Glutamatergic neuron (in vitro differentiated cells): ENCODE measurements around the gene BCO2. TPM values are rescaled to one million over a fixed set of nuclear protein-coding genes. Genes with fewer than 3 reads are reported as not detected.

Experiments used
- DNase-seq: peaks from one replicate; pipeline ENCODE4 v3.0.0; 2022
- H3K27ac Mint-ChIP-seq: one replicate; pipeline ENCODE4 v1.8.0; 2020; ENCODE audit warnings: mild to moderate bottlenecking, mixed read lengths, inconsistent platforms; ENCODE audit not compliant: unreplicated experiment
- H3K27me3 Mint-ChIP-seq: one replicate; pipeline ENCODE4 v1.8.0; 2020; ENCODE audit warnings: mild to moderate bottlenecking, moderate library complexity, mixed read lengths, inconsistent platforms; ENCODE audit not compliant: unreplicated experiment
- H3K36me3 Mint-ChIP-seq: one replicate; pipeline ENCODE4 v1.8.0; 2020; ENCODE audit warnings: mild to moderate bottlenecking, mixed read lengths, inconsistent platforms; ENCODE audit not compliant: unreplicated experiment
- H3K4me1 Mint-ChIP-seq: one replicate; pipeline ENCODE4 v1.8.0; 2020; ENCODE audit warnings: mild to moderate bottlenecking, low read depth, mixed read lengths, inconsistent platforms; ENCODE audit not compliant: unreplicated experiment
- H3K4me3 Mint-ChIP-seq: one replicate; pipeline ENCODE4 v1.8.0; 2020; ENCODE audit warnings: mild to moderate bottlenecking, mixed read lengths, inconsistent platforms; ENCODE audit not compliant: unreplicated experiment
- H3K9me3 Mint-ChIP-seq: one replicate; pipeline ENCODE4 v1.8.0; 2020; ENCODE audit warnings: mild to moderate bottlenecking, moderate library complexity, mixed read lengths, inconsistent platforms; ENCODE audit not compliant: unreplicated experiment
- CTCF ChIP-seq: fragments of 200-600 bp; sonication (generic); IDR thresholded peaks from one replicate; pipeline ENCODE4 v1.5.0; 2021; ENCODE audit not compliant: partially characterized antibody, unreplicated experiment
- total RNA-seq: library from RNA; stranded (reverse); fragmentation: NEBNext Ultra II Directional; extraction: Animal tissue kit (Norgen Biotek cat#: 25700); gene quantifications from one replicate; pipeline ENCODE4 v1.2.1, GENCODE V29; 2021; ENCODE audit not compliant: unreplicated experiment

Gene BCO2
- total RNA-seq, 1 donor from 2014 or later = 2.6 TPM

- no peak for TF ChIP-seq CTCF
- Mint-ChIP-seq H3K4me3 (no peak overlapping the region), H3K27ac (no peak overlapping the region), H3K36me3 (no peaks in the 10 kb centered on the region), H3K4me1 (no peaks in the 10 kb centered on the region), H3K27me3 (no peaks in the 10 kb centered on the region), H3K9me3 (no peaks in the 10 kb centered on the region)
- no peak for DNase-seq
Observed at GRCh38 chr11:112134473-112134872, 40.8 kb upstream of the BCO2 start.

GRCh38 chr11:112143597-112143996 is 31.7 kb upstream of the BCO2 start:
- DNase-seq = no peak
- H3K36me3 Mint-ChIP-seq = no peaks in the 10 kb centered on the region
- no peaks in the 10 kb centered on the region for H3K4me1 Mint-ChIP-seq
- H3K9me3 Mint-ChIP-seq = no peaks in the 10 kb centered on the region
- H3K27ac Mint-ChIP-seq = no peak overlapping the region
- H3K4me3 Mint-ChIP-seq = no peak overlapping the region
- no peak for TF ChIP-seq CTCF
- H3K27me3 Mint-ChIP-seq = no peaks in the 10 kb centered on the region

- H3K4me3 Mint-ChIP-seq = no peak overlapping the region
- TF ChIP-seq CTCF = no peak
- no peak for DNase-seq
- no peak overlapping the region for H3K27ac Mint-ChIP-seq
- H3K27me3 Mint-ChIP-seq = no peaks in the 10 kb centered on the region
- H3K9me3 Mint-ChIP-seq = no peaks in the 10 kb centered on the region
- no peaks in the 10 kb centered on the region for H3K36me3 Mint-ChIP-seq
- no peaks in the 10 kb centered on the region for H3K4me1 Mint-ChIP-seq
Observed at GRCh38 chr11:112150517-112150916, 24.8 kb upstream of the BCO2 start.

- no peak for DNase-seq
- no peaks in the 10 kb centered on the region for H3K36me3 Mint-ChIP-seq
- no peak overlapping the region for H3K4me3 Mint-ChIP-seq
- no peaks in the 10 kb centered on the region for H3K4me1 Mint-ChIP-seq
- H3K9me3 Mint-ChIP-seq = no peaks in the 10 kb centered on the region
- H3K27ac Mint-ChIP-seq = no peak overlapping the region
- TF ChIP-seq CTCF = no peak
- peaks cover 3% of the 10 kb centered on the region for H3K27me3 Mint-ChIP-seq
Observed at GRCh38 chr11:112156153-112156955, 19.0 kb upstream of the BCO2 start.

- no peak for TF ChIP-seq CTCF
- no peak overlapping the region for H3K4me3 Mint-ChIP-seq
- H3K4me1 Mint-ChIP-seq = no peaks in the 10 kb centered on the region
- no peak for DNase-seq
- H3K27ac Mint-ChIP-seq = no peak overlapping the region
- no peaks in the 10 kb centered on the region for H3K36me3 Mint-ChIP-seq
- peaks cover 3% of the 10 kb centered on the region for H3K27me3 Mint-ChIP-seq
- H3K9me3 Mint-ChIP-seq = no peaks in the 10 kb centered on the region
Observed at GRCh38 chr11:112156956-112157766, 18.2 kb upstream of the BCO2 start.
